Stimulated activated CD4-positive, alpha-beta T cell treated with anti-CD3 and anti-CD28 coated beads, Interleukin-1b, Interleukin-23, amount 100 ng/mL, for 48 hours (primary cell): Measurements from ENCODE around the gene ADAP1.
"Not testable (repeated sequence)": the region's sequence is repeated elsewhere in the genome, so short reads cannot be mapped to it uniquely, and the experiment has no call there.

Experiments
- DNase-seq: peaks from one replicate; pipeline ENCODE4 v3.0.0-alpha.2; 2020

The ADAP1 gene

GRCh38 chr7:958221-959200 is 4.0 kb upstream of the ADAP1 start:
- no peak for DNase-seq

- no peak for DNase-seq
Observed at GRCh38 chr7:957418-958220, 3.1 kb upstream of the ADAP1 start.

- no peak for DNase-seq
Observed at GRCh38 chr7:956031-956430, 1.6 kb upstream of the ADAP1 start.

- no peak for DNase-seq
Observed at GRCh38 chr7:953547-954327, 743 bp downstream of the ADAP1 start.

GRCh38 chr7:952548-953441 is 1.7 kb downstream of the ADAP1 start:
- no peak for DNase-seq

GRCh38 chr7:951881-952547 is 2.5 kb downstream of the ADAP1 start:
- no peak for DNase-seq

- DNase-seq: no peak
Observed at GRCh38 chr7:949021-949934, 5.2 kb downstream of the ADAP1 start.

- no peak for DNase-seq
Observed at GRCh38 chr7:947391-948210, 6.9 kb downstream of the ADAP1 start.

- DNase-seq: no peak
Observed at GRCh38 chr7:946256-946996, 8.1 kb downstream of the ADAP1 start.

- DNase-seq: no peak
Observed at GRCh38 chr7:945556-946255, 8.8 kb downstream of the ADAP1 start.

- DNase-seq: no peak
Observed at GRCh38 chr7:945147-945555, 9.3 kb downstream of the ADAP1 start.

GRCh38 chr7:944744-945143 is 9.7 kb downstream of the ADAP1 start:
- no peak for DNase-seq

GRCh38 chr7:943793-944192 is 10.7 kb downstream of the ADAP1 start:
- not testable (repeated sequence) for DNase-seq

- DNase-seq: no peak
Observed at GRCh38 chr7:940599-941408, 13.7 kb downstream of the ADAP1 start.

GRCh38 chr7:939843-940242 is 14.6 kb downstream of the ADAP1 start:
- DNase-seq: no peak

GRCh38 chr7:938546-939185 is 15.8 kb downstream of the ADAP1 start:
- no peak for DNase-seq
